OCI-LY7 (cell line): ENCODE results near the gene NF1.

Experiments
- CTCF ChIP-seq: fragments of 200-600 bp; sonication (generic); conservative IDR thresholded peaks from 2 replicates; pipeline ENCODE4 v1.5.1; 2014; ENCODE audit warnings: mild to moderate bottlenecking, antibody characterized with exemption, low read length, moderate library complexity, mixed read lengths
- EZH2phosphoT487 ChIP-seq: fragments of 200-600 bp; sonication (generic); IDR thresholded peaks from 2 replicates; pipeline ENCODE4 v1.6.1; 2018; ENCODE audit warnings: low read depth, borderline replicate concordance, mild to moderate bottlenecking, mixed run types, antibody characterized with exemption, low read length, moderate library complexity, mixed read lengths

DNA sequence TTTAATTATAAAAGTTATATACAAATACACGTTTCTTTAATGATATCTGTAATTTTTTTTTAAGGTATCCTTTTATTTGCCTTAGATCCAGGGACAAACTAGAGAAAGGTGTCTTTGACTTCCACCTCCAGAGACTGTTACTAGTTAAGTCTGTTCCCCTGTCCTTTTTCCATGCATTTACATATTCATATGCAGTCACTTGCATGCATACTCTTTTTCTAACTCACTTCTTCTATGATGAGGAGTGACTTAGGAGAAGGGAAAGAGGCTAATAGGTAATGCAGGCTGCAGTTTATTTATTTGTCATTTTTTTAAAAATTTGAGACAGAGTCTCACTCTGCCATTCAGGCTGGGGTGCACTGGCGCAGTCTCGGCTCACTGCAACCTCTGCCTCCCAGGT is 141.4 kb downstream of the NF1 start:
- TF ChIP-seq CTCF (no peak), EZH2phosphoT487 (no peak)
